SK-N-MC (cell line): ENCODE measurements around the gene DLG1.
A peak's percentile ranks its signal among the peaks of the same experiment; 100 is the strongest.
"Not testable (repeated sequence)": the region's sequence is repeated elsewhere in the genome, so short reads cannot be mapped to it uniquely, and the experiment has no call there.

Experiments used
- DNase-seq: peaks from one replicate; pipeline ENCODE4 v3.0.0-alpha.2; 2011; ENCODE audit warnings: low read depth, low spot score
- H3K27ac ChIP-seq: fragments of 200-600 bp; sonication (generic); 2 replicates; pipeline ENCODE4 v1.5.1; 2016; ENCODE audit warnings: mixed run types
- H3K36me3 ChIP-seq: fragments of 200-600 bp; sonication (generic); 2 replicates; pipeline ENCODE4 v1.6.1; 2017; ENCODE audit warnings: antibody characterized with exemption, low read length, mixed read lengths; ENCODE audit not compliant: insufficient read depth
- H3K4me3 ChIP-seq: fragments of 200-600 bp; sonication (generic); 2 replicates; pipeline ENCODE4 v1.5.1; 2016
- H3K9ac ChIP-seq: fragments of 200-600 bp; sonication (generic); 2 replicates; pipeline ENCODE4 v1.8.0; 2017; ENCODE audit warnings: mixed run types, mixed read lengths; ENCODE audit not compliant: insufficient read length
- H3K9me3 ChIP-seq: fragments of 200-600 bp; sonication (generic); 2 replicates; pipeline ENCODE4 v1.6.1; 2017; ENCODE audit warnings: low read depth, mild to moderate bottlenecking, antibody characterized with exemption, low read length, moderate library complexity, mixed read lengths
- EZH2 ChIP-seq: fragments of 200-600 bp; sonication (generic); IDR thresholded peaks from one replicate; pipeline ENCODE4 v1.6.1; 2017; ENCODE audit warnings: antibody characterized with exemption
- FOXP2 ChIP-seq: optimal IDR thresholded peaks from 2 replicates; pipeline ENCODE3; 2011; ENCODE audit warnings: mild to moderate bottlenecking, moderate library complexity; ENCODE audit not compliant: insufficient read depth; ENCODE audit errors: extremely low read length, control extremely low read depth
- POLR2AphosphoS5 ChIP-seq: IDR thresholded peaks from 2 replicates; pipeline ENCODE4 v1.6.1; 2012; ENCODE audit warnings: mild to moderate bottlenecking, low read depth, low read length, borderline replicate concordance

The DLG1 gene

DNA sequence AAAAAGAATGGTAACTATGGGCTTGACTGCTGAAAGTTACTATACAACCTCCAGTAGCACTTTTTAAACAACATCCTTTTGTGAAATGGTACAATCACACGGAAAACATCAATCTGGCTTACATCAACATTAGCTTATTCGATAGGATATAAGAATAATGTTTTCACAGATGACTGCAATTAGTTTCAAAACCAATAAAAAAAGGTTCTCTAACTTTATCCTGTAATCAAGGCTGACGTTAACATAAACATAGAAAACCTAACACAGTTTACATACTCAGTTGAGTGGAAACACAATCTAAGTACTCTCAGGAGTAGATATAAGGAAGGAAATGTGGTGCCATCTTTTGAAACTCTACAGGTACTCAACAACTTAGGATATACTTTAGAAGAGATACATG, 102.2 kb downstream of the DLG1 start:
- H3K36me3 ChIP-seq, result peaks cover 11% of the 10 kb centered on the region; the same call in 1 of the 2 replicates
- TF ChIP-seq EZH2 (no peak), FOXP2 (no peak), POLR2AphosphoS5 (no peak)

DNA sequence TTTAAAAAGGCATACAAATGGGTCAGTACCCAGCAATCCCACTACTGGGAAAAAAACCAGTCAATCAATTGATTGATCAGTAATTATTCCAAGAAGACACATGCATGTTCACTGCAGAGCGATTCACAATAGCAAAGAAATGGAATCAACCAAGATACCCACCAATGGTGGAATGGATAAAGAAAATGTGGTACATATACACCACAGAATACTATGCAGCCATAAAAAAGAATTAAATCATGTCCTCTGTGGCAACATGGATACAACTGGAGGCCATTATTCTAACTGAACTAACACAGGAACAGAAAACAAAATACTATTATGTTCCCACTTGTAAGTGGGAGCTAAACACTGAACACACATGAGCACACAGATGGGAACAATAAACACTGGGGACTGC, 103.1 kb downstream of the DLG1 start:
- H3K4me3 ChIP-seq, result no peak overlapping the region
- no peak overlapping the region for H3K9ac ChIP-seq
- no peak for TF ChIP-seq POLR2AphosphoS5
- no peak for TF ChIP-seq EZH2
- TF ChIP-seq FOXP2, result no peak
- no peak overlapping the region for H3K27ac ChIP-seq
- no peaks in the 10 kb centered on the region for H3K9me3 ChIP-seq
- H3K36me3 ChIP-seq, result peaks cover 13% of the 10 kb centered on the region; the same call in 1 of the 2 replicates
- DNase-seq, result no peak

More for the DNA sequence above, 102.2 kb downstream of the DLG1 start:
- Histone ChIP-seq H3K4me3 (no peak overlapping the region), H3K9me3 (no peaks in the 10 kb centered on the region), H3K9ac (no peak overlapping the region), H3K27ac (no peak overlapping the region)
- DNase-seq, result no peak

DNA sequence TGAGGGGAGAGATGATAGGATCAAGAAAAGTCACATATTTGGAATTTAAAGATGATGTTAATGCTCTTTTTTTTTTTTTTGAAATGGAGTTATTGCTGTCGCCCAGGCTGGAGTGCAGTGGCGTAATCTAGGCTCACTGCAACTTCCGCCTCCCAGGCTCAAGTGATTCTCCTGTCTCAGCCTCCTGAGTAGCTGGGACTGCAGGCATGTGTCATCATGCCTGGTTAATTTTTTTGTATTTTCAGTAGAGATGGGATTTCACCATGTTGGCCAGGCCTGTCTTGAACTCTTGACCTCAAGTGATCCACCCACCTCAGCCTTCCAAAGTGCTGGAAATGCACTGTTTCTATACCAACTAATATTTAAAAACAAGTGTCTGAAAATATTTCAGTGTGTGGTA, 104.7 kb downstream of the DLG1 start:
- not testable (repeated sequence) for DNase-seq, H3K9me3 ChIP-seq, H3K27ac ChIP-seq, H3K9ac ChIP-seq, H3K4me3 ChIP-seq
- H3K36me3 ChIP-seq, result peaks cover 13% of the 10 kb centered on the region; the same call in 1 of the 2 replicates

- Histone ChIP-seq H3K9ac (no peak overlapping the region), H3K27ac (no peak overlapping the region), H3K36me3 (peaks cover 13% of the 10 kb centered on the region; the same call in 1 of the 2 replicates), H3K9me3 (no peaks in the 10 kb centered on the region), H3K4me3 (no peak overlapping the region)
- TF ChIP-seq FOXP2, result no peak
- TF ChIP-seq EZH2, result no peak
- TF ChIP-seq POLR2AphosphoS5, result no peak
- no peak for DNase-seq
Measured at GRCh38 chr3:197191897-197192296, 106.5 kb downstream of the DLG1 start.

GRCh38 chr3:197189623-197190022, 108.8 kb downstream of the DLG1 start:
- Histone ChIP-seq H3K27ac (no peak overlapping the region), H3K4me3 (no peak overlapping the region), H3K9me3 (no peaks in the 10 kb centered on the region), H3K9ac (peak overlapping the region; percentile 0), H3K36me3 (peaks cover 13% of the 10 kb centered on the region; the same call in 1 of the 2 replicates)
- TF ChIP-seq POLR2AphosphoS5, result no peak
- no peak for TF ChIP-seq EZH2
- no peak for TF ChIP-seq FOXP2
- no peak for DNase-seq

- no peak overlapping the region for H3K27ac ChIP-seq
- no peak for DNase-seq
- H3K4me3 ChIP-seq, result no peak overlapping the region
- no peaks in the 10 kb centered on the region for H3K9me3 ChIP-seq
- H3K9ac ChIP-seq, result peak overlapping the region; percentile 0
- TF ChIP-seq FOXP2 (no peak), EZH2 (no peak), POLR2AphosphoS5 (no peak)
- peaks cover 11% of the 10 kb centered on the region; the same call in 1 of the 2 replicates for H3K36me3 ChIP-seq
Measured at GRCh38 chr3:197188963-197189362, 109.4 kb downstream of the DLG1 start.

- Histone ChIP-seq H3K4me3 (no peak overlapping the region), H3K9ac (no peak overlapping the region), H3K27ac (0 out of 2 replicates have a peak overlapping the region, but pooled peaks have one; percentile 1), H3K9me3 (no peaks in the 10 kb centered on the region), H3K36me3 (peaks cover 3% of the 10 kb centered on the region; the same call in 1 of the 2 replicates)
- no peak for TF ChIP-seq EZH2
- no peak for TF ChIP-seq FOXP2
- TF ChIP-seq POLR2AphosphoS5, result no peak
- DNase-seq, result peak; percentile 66
Measured at GRCh38 chr3:197186887-197187588, 111.4 kb downstream of the DLG1 start.

DNA sequence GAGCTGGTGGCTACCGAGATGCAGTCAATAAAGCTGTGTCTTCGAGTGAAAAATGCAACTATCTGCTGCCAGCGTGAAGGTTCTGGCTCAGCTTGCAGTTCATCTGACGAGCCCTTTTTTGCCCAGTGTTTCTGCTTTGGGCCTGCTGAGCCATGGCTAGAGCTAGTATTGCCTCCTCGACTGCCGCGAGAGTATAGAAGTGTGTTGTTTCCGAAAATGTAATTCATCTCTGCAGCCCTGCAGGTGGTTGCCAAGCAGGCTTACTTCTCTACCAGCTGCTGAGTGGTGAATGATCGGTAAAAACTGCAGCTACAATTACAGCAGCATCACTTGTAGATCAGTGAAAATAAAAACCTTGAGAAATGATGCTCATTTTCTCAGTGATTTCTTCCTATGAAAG, 114.8 kb downstream of the DLG1 start:
- Histone ChIP-seq H3K36me3 (no peaks in the 10 kb centered on the region), H3K27ac (no peak overlapping the region), H3K4me3 (no peak overlapping the region), H3K9ac (no peak overlapping the region), H3K9me3 (no peaks in the 10 kb centered on the region)
- DNase-seq, result no peak
- TF ChIP-seq POLR2AphosphoS5 (no peak), EZH2 (no peak), FOXP2 (no peak)

- Histone ChIP-seq H3K9me3 (no peaks in the 10 kb centered on the region), H3K36me3 (no peaks in the 10 kb centered on the region; the same call in 1 of the 2 replicates), H3K4me3 (peak overlapping the region; percentile 37), H3K9ac (no peak overlapping the region), H3K27ac (no peak overlapping the region; the same call in 1 of the 2 replicates)
- no peak for TF ChIP-seq FOXP2
- no peak for TF ChIP-seq EZH2
- TF ChIP-seq POLR2AphosphoS5, result no peak
- DNase-seq, result no peak
Measured at GRCh38 chr3:197181741-197182140, 116.7 kb downstream of the DLG1 start.
